ENCODE data around the gene CSNK2A2.

The CSNK2A2 gene

DNA sequence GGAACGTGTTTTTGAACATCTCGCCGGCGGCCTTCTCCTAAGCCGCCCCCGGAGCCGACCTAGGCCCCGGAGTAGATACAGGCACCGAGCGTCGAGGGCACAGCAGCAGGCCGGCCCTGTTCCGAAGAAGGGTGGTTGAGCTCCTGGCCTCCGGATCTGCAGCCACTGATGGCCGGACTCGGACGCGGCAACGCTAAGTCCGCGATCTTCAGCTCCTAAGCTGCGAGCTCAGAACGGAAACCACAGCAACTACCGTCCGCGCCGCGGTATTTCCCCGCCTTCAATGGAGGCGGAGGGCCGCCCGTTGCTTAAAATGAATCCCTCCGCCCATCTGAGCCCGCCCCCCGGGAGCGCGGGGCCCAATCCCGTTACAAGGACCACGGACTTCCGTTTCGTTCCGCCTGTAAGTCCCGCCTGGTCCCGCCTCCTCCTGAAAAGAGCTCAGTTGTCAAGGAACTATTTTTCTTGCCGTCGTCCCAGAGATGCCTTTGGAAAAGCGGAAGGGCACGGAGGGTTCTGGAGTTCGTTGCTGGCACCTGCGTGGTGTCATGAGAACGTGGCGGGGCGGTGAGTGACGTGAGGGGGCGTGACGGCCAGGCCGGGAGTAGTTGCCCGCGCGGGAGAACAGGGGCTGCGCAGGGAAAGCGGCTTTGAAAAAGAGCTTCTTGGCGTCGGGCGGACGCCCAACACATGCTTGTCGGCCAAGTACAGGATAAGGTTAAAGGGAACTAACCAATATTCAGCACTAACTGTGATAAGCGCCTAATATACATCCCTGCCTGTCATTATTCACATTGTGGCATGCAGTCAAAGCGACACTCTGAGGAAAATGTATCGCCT lies 68.6 kb downstream of the CSNK2A2 start, which contains the start of gene CFAP20:
CFAP20 (minus strand) TSS at position 285 of the 840 bp plus-strand sequence; CDS start at position 19, 266 bp downstream.
- peak; percentile 86 for DNase-seq

DNA sequence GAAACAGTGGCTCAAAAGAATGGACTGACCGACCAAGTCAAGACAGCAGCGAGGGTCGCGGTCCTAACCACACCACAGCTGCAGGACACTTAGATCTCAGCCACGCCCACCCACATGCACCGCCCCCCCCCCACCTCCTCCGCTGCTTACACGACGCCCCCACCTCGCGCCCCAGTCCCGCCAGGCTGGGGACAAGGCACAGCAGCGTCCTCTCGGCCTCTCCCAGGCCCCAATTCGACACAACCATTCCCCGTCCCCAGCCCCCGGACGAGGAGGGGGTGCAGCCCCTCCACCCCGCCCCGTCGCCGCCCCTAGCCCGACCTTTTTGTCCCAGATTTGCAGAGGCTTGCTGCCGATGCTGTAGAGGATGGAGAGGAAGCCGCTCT lies 69.2 kb downstream of the CSNK2A2 start:
- no peak for DNase-seq

GRCh38 chr16:58128181-58128631 lies 69.7 kb downstream of the CSNK2A2 start:
- no peak for DNase-seq

- DNase-seq, result no peak
Measured at GRCh38 chr16:58127634-58128033, 70.3 kb downstream of the CSNK2A2 start.

- DNase-seq, result no peak
Measured at GRCh38 chr16:58127033-58127556, 70.8 kb downstream of the CSNK2A2 start.

GRCh38 chr16:58126451-58126961 lies 71.4 kb downstream of the CSNK2A2 start:
- no peak for DNase-seq

DNA sequence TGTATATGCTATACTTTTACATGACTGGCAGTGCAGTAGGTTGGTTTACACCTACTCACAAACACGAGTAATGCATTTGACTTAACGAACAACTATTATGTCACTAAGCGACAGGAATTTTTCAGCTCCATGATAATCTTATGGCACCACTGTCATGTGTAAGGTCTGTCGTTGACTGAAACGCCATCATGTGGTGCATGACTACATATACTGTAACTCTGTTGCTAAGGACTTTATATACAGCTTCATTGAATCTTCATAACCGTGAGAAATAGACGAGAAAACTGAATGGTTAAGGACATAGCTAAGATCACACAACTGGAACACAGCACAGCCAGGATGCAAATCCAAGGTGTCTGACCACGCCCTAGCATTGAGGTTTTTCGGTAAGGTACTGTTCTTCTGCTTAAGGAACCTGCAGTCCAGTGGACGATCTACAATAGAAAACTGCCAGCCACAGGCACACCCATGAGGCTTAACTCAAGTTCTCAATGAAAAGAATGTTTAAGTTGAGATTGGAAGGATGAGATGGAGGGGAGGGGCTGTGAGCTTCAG lies 72.0 kb downstream of the CSNK2A2 start:
- DNase-seq, result no peak

GRCh38 chr16:58125041-58125440 lies 72.9 kb downstream of the CSNK2A2 start:
- DNase-seq, result no peak

DNA sequence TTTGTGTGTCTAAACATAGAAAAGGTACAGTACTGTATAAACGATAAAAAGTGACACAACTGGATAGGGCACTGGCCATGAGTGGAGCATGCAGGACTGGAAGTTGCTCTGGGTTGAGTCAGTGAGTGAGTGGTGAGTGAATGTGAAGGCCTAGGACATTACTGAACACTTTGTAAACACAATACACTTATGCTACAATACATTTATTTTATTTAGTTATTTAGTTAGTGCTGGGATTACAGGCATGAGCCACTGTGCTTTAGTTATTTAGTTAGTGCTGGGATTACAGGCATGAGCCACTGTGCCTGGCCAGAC lies 73.3 kb downstream of the CSNK2A2 start:
- DNase-seq, result no peak

DNA sequence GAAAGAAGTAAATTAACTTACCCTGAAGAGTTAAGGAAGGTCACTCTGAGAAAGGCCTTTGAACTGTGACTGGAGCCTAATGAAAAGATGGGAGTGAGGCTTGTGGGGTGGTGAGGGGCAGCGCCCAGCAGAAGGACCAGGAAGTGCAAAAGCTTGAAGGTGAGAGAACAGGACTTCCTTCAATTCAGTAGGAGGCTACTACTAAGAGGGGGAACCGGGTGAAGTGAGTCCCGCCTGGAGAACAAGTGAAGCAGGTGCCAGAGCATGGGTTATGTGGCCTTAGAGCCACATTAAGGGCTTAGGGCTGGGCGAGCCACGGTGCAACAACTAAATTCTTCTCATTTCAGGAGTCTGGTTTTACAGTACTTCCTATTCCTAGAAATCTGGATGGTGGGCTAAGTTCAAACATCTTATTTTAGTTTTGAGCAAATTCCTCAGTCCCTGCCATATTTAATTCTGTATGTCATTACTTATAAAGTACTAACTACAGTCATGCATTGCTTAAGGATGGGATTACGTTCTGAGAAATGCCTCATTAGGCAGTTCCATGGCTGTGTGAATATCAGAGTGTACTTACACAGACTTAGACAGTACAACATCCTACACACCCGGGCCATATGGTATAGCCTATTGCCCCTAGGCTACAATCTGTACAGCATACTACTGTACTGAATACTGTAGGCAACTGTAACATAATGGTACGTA lies 73.9 kb downstream of the CSNK2A2 start:
- no peak for DNase-seq

- no peak for DNase-seq
Measured at GRCh38 chr16:58121132-58121531, 76.8 kb downstream of the CSNK2A2 start.

DNA sequence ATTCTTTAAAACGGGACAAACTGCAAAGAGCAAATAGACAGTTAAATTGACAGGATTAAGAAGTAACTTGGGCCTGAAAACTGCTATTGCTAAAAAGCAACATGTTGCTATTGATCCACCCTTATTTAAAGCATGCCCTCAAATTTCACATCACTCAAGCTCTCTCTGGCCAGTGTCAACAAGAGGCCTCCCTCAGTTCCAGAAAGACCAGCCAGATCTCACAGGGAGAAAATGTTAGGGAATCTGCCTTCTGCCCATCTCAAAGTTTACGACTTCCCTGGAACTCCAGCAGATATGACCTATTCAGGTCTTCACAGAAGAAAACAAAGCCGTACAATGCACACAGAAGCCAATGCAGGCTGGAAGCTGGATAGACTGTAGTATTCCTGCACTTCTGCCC lies 77.7 kb downstream of the CSNK2A2 start:
- DNase-seq, result no peak

- DNase-seq, result peak; percentile 12
Measured at GRCh38 chr16:58119509-58119845, 78.4 kb downstream of the CSNK2A2 start.

- DNase-seq, result no peak
Measured at GRCh38 chr16:58118801-58119508, 79.0 kb downstream of the CSNK2A2 start.

GRCh38 chr16:58116529-58116928 lies 81.4 kb downstream of the CSNK2A2 start:
- no peak for DNase-seq

DNA sequence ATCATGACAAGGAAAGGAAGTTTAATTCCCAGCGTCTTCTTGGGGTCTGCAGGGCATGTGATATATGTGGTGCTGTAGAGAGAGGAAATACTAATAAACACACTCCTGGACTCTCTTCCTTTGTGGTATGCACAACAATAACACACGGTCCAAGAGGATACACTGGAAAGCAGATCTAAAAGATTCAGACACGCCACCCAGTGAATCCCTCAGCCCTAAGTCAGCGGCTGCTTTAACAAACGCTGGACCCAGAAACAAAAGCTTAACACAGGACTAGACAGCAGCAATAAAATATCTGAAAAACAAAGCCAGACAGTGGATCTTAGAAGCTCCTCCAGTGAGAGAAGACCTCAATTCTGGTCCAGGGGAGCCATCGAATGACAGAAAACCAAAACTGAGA lies 81.8 kb downstream of the CSNK2A2 start:
- no peak for DNase-seq

DNA sequence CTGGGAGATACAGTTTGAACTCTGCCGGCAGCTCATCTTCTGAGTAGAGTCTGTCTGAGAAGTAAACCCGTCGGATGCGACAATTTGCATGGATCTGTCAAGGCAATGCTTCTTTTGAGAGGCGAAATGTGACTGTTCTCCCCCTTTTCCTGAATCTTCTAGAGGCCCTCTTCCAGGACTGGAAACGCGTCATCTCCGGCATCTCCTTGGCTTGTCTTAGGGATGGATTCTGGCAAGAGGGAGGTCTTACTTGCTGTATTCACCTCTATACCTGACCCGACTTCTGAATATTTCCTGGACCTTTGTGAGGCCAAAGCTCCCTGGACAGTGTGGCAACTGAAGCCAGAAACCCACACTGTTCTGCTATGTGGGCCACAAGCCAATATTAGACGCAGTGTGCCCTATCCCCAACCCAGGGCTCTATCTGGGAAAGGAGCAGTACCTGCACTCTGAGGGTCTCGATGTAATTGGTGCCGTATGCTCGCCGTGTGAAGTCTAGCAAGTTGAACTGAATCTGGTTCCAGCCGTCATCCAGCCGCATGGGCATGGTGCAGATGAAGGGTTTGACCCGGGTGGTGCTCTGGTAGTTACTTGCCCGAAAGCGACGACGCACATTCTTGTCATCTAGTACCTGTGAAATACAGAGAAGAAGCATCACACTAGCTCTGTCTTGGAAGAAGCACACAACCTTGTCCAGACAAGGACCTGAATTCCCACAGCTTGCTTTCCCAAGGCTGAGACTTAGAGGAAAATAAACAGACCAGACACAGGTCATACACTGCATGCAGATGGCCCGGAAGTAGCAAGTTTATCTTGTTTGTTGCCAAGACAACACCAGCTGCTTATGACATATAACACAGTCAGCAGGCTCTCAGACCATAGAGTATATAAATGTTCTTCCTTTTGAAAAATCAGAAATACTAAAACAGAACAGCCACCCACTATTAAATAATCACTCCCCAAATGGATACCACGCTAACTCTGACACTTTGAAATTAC lies 82.8 kb downstream of the CSNK2A2 start:
- no peak for DNase-seq

DNA sequence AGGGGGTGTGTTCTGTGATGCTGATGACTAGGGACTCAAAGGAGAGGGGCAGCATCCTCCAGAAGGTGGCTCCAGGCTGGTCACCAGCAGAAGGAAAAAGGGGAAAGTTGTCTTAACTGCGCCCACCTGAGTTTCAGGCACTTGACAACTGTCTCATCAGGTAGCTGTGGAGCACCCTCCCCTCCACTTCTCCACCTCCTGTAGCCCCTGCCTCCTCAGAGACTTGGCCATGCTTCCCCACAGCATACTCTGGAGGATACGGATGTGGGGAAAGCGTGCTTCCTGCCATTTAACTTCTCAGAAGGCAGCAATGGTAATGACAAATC lies 86.6 kb downstream of the CSNK2A2 start:
- no peak for DNase-seq

- no peak for DNase-seq
Measured at GRCh38 chr16:58110571-58111301, 87.2 kb downstream of the CSNK2A2 start.

- no peak for DNase-seq
Measured at GRCh38 chr16:58109881-58110280, 88.0 kb downstream of the CSNK2A2 start.

DNA sequence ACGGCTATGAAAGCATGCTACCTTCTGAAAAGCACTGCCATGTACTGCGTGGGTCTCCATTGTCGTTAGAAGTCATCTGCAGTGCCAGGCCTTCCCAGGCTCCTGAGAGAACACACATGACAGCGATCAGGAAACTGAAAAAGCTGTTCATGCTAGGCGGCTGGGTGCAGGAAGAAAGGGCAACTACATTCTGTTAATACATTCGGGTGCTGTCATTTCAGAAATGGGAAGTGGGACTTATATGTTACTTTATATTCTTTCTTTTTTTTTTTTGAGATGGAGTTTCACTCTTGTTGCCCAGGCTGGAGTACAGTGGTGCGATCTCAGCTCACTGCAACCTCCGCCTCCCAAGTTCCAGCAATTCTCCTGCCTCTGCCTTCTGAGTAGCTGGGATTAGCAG lies 88.6 kb downstream of the CSNK2A2 start:
- no peak for DNase-seq

Measured in NCI-H1048 (cell line).